ENCODE data around the gene NFASC. TPM values are rescaled to one million over a fixed set of nuclear protein-coding genes. Genes with fewer than 3 reads are reported as not detected.
A peak's percentile ranks its signal among the peaks of the same experiment; 100 is the strongest.

NFASC gene
- total RNA-seq, 1 experiment from 2014 or later: 20.1 TPM

GRCh38 chr1:205002705-205003104 is 132.0 kb downstream of the NFASC start:
- POLR2A ChIA-PET: interaction anchor here (0.9 kb wide), 1 partner anchor 10 kb away, joined by 4 read pairs; no protein-coding TSS in a partner anchor
- DNase-seq (ENCODE audit: low spot score): no peak
- H3K36me3 Mint-ChIP-seq: no peaks in the 10 kb centered on the region

GRCh38 chr1:205003358-205004131 is 132.9 kb downstream of the NFASC start:
- Mint-ChIP-seq H3K36me3 (no peaks in the 10 kb centered on the region), H3K27ac (0 out of 2 replicates have a peak overlapping the region, but pooled peaks have one; percentile 29), H3K4me3 (no peak overlapping the region), H3K27me3 (ENCODE audit: low read depth) (peaks cover 70% of the 10 kb centered on the region), H3K4me1 (peaks cover 23% of the 10 kb centered on the region), H3K9me3 (no peaks in the 10 kb centered on the region)
- ATAC-seq: peak; percentile 70
- no peak for DNase-seq (ENCODE audit: low spot score)
- ChIA-PET POLR2A (interaction anchor here (0.9 kb wide), 1 partner anchor 9 kb away, joined by 4 read pairs; no protein-coding TSS in a partner anchor), CTCF (interaction anchor here (1.2 to 18.7 kb wide), 5 partner anchors 10 to 240 kb away, joined by 3 to 648 read pairs (median 9); no protein-coding TSS in a partner anchor)
- TF ChIP-seq RELA (CRISPR knock-in tag; IDR thresholded peaks at IDR 0.05; ENCODE audit: borderline replicate concordance) (no peak), HMGA2 (CRISPR knock-in tag; IDR thresholded peaks at IDR 0.05) (no peak), FOXP4 (CRISPR knock-in tag; IDR thresholded peaks at IDR 0.05) (no peak)

More at GRCh38 chr1:205002705-205003104, 132.0 kb downstream of the NFASC start:
- no peak for TF ChIP-seq PREB (CRISPR knock-in tag; IDR thresholded peaks at IDR 0.05; ENCODE audit: borderline replicate concordance)
- TF ChIP-seq NR3C1 (CRISPR knock-in tag; conservative IDR thresholded peaks at IDR 0.05; ENCODE audit: low read depth): no peak
- no peak for TF ChIP-seq FOXK1 (CRISPR knock-in tag; IDR thresholded peaks at IDR 0.05)
- TF ChIP-seq ZNF423 (CRISPR knock-in tag; IDR thresholded peaks at IDR 0.05): no peak
- no peak for TF ChIP-seq CREM (CRISPR knock-in tag; IDR thresholded peaks at IDR 0.05)
- no peak for TF ChIP-seq MYBL2 (CRISPR knock-in tag; IDR thresholded peaks at IDR 0.05)
- no peak for TF ChIP-seq ZBTB43 (CRISPR knock-in tag; IDR thresholded peaks at IDR 0.05)
- no peak for TF ChIP-seq HMGXB4 (CRISPR knock-in tag; IDR thresholded peaks at IDR 0.05)
- TF ChIP-seq ZNF219 (CRISPR knock-in tag; IDR thresholded peaks at IDR 0.05; ENCODE audit: borderline replicate concordance): no peak
- TF ChIP-seq GABPB1 (CRISPR knock-in tag; IDR thresholded peaks at IDR 0.05): no peak
- TF ChIP-seq CTCF (IDR thresholded peaks at IDR 0.05): no peak
- TF ChIP-seq TP53 (CRISPR knock-in tag; IDR thresholded peaks at IDR 0.05): no peak
- no peak for TF ChIP-seq CREB1 (CRISPR knock-in tag; IDR thresholded peaks at IDR 0.05)
- no peak for TF ChIP-seq ATF3 (CRISPR knock-in tag; conservative IDR thresholded peaks at IDR 0.05)
- Mint-ChIP-seq H3K4me3 (no peak overlapping the region; the same call in 1 of the 2 replicates), H3K9me3 (no peaks in the 10 kb centered on the region), H3K4me1 (peaks cover 23% of the 10 kb centered on the region), H3K27ac (0 out of 2 replicates have a peak overlapping the region, but pooled peaks have one; percentile 29), H3K27me3 (ENCODE audit: low read depth) (peaks cover 70% of the 10 kb centered on the region)
- CTCF ChIA-PET: interaction anchor here (1.8 to 18.7 kb wide), 5 partner anchors 9 to 195 kb away, joined by 5 to 648 read pairs (median 9); no protein-coding TSS in a partner anchor
- ATAC-seq: peak; percentile 38

Data from WTC11 (cell line).